Fibroblast of peridontal ligament (primary cell): ENCODE measurements around the gene PSG7.
"Not testable (repeated sequence)": the region's sequence is repeated elsewhere in the genome, so short reads cannot be mapped to it uniquely, and the experiment has no call there.

Source experiments
- DNase-seq: peaks from one replicate; pipeline ENCODE4 v3.0.0-alpha.2; 2010; ENCODE audit errors: extremely low read depth

The PSG7 gene

GRCh38 chr19:42937107-42937506 lies at the start of gene PSG7:
Gene PSG7 (minus strand): TSS chr19:42937207. CDS start chr19:42937076, 131 bp downstream.
- not testable (repeated sequence) for DNase-seq

GRCh38 chr19:42985588-42985987 lies 48.6 kb upstream of the PSG7 start:
- DNase-seq: peak; percentile 18

- not testable (repeated sequence) for DNase-seq
These were observed 45.1 kb upstream of the PSG7 start for GRCh38 chr19:42982111-42982510.

- not testable (repeated sequence) for DNase-seq
These were observed 34.4 kb upstream of the PSG7 start for GRCh38 chr19:42971451-42971850.

GRCh38 chr19:42965176-42965575 lies 28.2 kb upstream of the PSG7 start:
- peak; percentile 35 for DNase-seq

- DNase-seq: no peak
These were observed 24.1 kb upstream of the PSG7 start for GRCh38 chr19:42961119-42961518.

GRCh38 chr19:42952126-42952525 lies 15.1 kb upstream of the PSG7 start:
- not testable (repeated sequence) for DNase-seq

GRCh38 chr19:42951476-42951875 lies 14.5 kb upstream of the PSG7 start:
- DNase-seq: peak; percentile 18

- DNase-seq: peak; percentile 14
These were observed 5.3 kb upstream of the PSG7 start for GRCh38 chr19:42942187-42942789.

GRCh38 chr19:42934726-42935125 lies 2.3 kb downstream of the PSG7 start:
- not testable (repeated sequence) for DNase-seq

GRCh38 chr19:42934183-42934582 lies 2.8 kb downstream of the PSG7 start:
- DNase-seq: not testable (repeated sequence)

GRCh38 chr19:42933412-42933811 lies 3.6 kb downstream of the PSG7 start:
- DNase-seq: not testable (repeated sequence)

- peak; percentile 91 for DNase-seq
These were observed 4.4 kb downstream of the PSG7 start for GRCh38 chr19:42932485-42933101.

- peak; percentile 64 for DNase-seq
These were observed 6.8 kb downstream of the PSG7 start for GRCh38 chr19:42930214-42930613.

- DNase-seq: no peak
These were observed 8.1 kb downstream of the PSG7 start for GRCh38 chr19:42928896-42929295.

- no peak for DNase-seq
These were observed 10.2 kb downstream of the PSG7 start for GRCh38 chr19:42926781-42927180.

- DNase-seq: peak; percentile 72
These were observed 13.9 kb downstream of the PSG7 start for GRCh38 chr19:42923106-42923505.

- DNase-seq: not testable (repeated sequence)
These were observed 16.0 kb downstream of the PSG7 start for GRCh38 chr19:42920971-42921370.

GRCh38 chr19:42919757-42920079 lies 17.3 kb downstream of the PSG7 start:
- no peak for DNase-seq

GRCh38 chr19:42919070-42919756 lies 17.8 kb downstream of the PSG7 start:
- DNase-seq: not testable (repeated sequence)

- DNase-seq: not testable (repeated sequence)
These were observed 18.5 kb downstream of the PSG7 start for GRCh38 chr19:42918377-42919069.

GRCh38 chr19:42917634-42918033 lies 19.4 kb downstream of the PSG7 start, which contains the start of gene PSG6:
Gene PSG6 (minus strand): TSS chr19:42917894. CDS start chr19:42917792, 102 bp downstream.
- DNase-seq: not testable (repeated sequence)
